ENCODE measurements around the gene NCSTN.

DNA sequence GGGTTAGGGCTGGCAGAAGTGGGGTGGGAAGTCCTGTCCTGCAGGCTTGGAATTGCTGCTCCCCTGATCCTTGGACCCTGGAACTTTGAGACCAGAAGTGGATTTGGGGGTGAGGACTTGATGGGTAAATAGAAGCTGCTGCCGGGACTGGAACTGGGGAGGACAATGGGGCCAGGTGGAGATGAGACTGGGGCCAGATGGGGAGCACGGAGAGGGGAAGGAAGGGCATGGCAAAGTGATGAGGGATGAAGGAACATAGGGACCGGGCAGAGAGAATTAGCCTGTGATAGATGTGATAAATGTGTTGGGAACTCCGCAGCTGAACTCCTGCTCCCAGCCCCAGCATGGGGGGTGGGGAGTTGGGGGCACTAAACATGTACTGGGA lies 24.3 kb downstream of the NCSTN start:
- no peak for TF ChIP-seq POLR2A (IDR thresholded peaks at IDR 0.05)
- TF ChIP-seq, protein P1, sequence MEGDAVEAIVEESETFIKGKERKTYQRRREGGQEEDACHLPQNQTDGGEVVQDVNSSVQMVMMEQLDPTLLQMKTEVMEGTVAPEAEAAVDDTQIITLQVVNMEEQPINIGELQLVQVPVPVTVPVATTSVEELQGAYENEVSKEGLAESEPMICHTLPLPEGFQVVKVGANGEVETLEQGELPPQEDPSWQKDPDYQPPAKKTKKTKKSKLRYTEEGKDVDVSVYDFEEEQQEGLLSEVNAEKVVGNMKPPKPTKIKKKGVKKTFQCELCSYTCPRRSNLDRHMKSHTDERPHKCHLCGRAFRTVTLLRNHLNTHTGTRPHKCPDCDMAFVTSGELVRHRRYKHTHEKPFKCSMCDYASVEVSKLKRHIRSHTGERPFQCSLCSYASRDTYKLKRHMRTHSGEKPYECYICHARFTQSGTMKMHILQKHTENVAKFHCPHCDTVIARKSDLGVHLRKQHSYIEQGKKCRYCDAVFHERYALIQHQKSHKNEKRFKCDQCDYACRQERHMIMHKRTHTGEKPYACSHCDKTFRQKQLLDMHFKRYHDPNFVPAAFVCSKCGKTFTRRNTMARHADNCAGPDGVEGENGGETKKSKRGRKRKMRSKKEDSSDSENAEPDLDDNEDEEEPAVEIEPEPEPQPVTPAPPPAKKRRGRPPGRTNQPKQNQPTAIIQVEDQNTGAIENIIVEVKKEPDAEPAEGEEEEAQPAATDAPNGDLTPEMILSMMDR (IDR thresholded peaks at IDR 0.05) = no peak

Measured in Peyer's patch (tissue), 4 donors.